SK-N-MC (cell line): ENCODE data around the gene WFIKKN1.

Experiments used
- DNase-seq: peaks from one replicate; pipeline ENCODE4 v3.0.0-alpha.2; 2011; ENCODE audit warnings: low read depth, low spot score
- H3K27ac ChIP-seq: fragments of 200-600 bp; sonication (generic); 2 replicates; pipeline ENCODE4 v1.5.1; 2016; ENCODE audit warnings: mixed run types
- H3K36me3 ChIP-seq: fragments of 200-600 bp; sonication (generic); 2 replicates; pipeline ENCODE4 v1.6.1; 2017; ENCODE audit warnings: antibody characterized with exemption, low read length, mixed read lengths; ENCODE audit not compliant: insufficient read depth
- H3K4me3 ChIP-seq: fragments of 200-600 bp; sonication (generic); 2 replicates; pipeline ENCODE4 v1.5.1; 2016
- H3K9ac ChIP-seq: fragments of 200-600 bp; sonication (generic); 2 replicates; pipeline ENCODE4 v1.8.0; 2017; ENCODE audit warnings: mixed run types, mixed read lengths; ENCODE audit not compliant: insufficient read length
- H3K9me3 ChIP-seq: fragments of 200-600 bp; sonication (generic); 2 replicates; pipeline ENCODE4 v1.6.1; 2017; ENCODE audit warnings: low read depth, mild to moderate bottlenecking, antibody characterized with exemption, low read length, moderate library complexity, mixed read lengths
- EZH2 ChIP-seq: fragments of 200-600 bp; sonication (generic); IDR thresholded peaks from one replicate; pipeline ENCODE4 v1.6.1; 2017; ENCODE audit warnings: antibody characterized with exemption
- FOXP2 ChIP-seq: optimal IDR thresholded peaks from 2 replicates; pipeline ENCODE3; 2011; ENCODE audit warnings: mild to moderate bottlenecking, moderate library complexity; ENCODE audit not compliant: insufficient read depth; ENCODE audit errors: extremely low read length, control extremely low read depth
- POLR2AphosphoS5 ChIP-seq: IDR thresholded peaks from 2 replicates; pipeline ENCODE4 v1.6.1; 2012; ENCODE audit warnings: mild to moderate bottlenecking, low read depth, low read length, borderline replicate concordance

WFIKKN1 gene

DNA sequence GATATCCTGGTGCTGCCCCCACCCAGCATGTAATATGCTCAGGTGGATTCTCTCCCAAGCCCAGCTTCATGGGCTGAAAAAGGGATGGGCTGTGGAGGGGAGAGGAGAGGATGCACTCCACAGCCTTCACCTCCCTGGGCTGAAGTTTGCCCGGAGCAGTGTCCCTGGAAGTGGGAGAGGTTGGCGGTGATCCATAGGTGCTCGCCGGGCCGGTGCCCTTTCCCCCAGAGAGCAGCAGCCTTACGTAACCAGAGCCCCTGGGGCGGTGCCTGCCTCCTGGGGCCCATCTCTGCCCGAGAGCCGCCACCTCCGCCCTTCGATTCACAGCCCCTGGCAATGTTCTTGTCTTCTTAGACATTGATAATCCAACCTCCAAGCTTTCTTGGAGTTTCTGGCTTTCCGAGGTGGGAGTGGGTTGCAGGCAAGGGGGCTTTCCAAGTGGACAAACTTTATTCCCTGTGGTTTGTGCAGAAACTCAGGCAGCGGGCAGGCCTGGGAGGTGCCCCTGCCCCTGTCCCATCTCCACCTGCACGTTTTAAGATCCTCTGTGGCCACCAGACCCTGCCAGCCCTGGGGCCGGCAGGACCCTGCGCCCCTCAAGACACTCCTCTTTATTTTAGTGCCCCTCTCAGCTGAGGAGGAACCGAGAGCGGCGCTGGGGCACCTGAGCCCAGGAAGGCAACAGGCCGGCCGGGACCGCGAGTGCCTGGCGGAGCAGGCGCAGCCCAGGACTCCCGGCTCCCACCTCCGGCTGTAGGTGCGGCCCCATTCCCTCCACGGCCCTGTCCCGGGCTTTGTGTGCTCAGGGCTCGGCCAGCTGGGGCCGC, 15.3 kb downstream of the WFIKKN1 start:
- H3K4me3 ChIP-seq = no peak overlapping the region
- no peak overlapping the region for H3K9ac ChIP-seq
- H3K9me3 ChIP-seq = no peaks in the 10 kb centered on the region
- TF ChIP-seq FOXP2 = no peak
- no peak for TF ChIP-seq EZH2
- no peak for TF ChIP-seq POLR2AphosphoS5
- H3K27ac ChIP-seq = peak overlapping the region; percentile 60; the same call in 1 of the 2 replicates
- H3K36me3 ChIP-seq = no peaks in the 10 kb centered on the region
- DNase-seq = no peak

DNA sequence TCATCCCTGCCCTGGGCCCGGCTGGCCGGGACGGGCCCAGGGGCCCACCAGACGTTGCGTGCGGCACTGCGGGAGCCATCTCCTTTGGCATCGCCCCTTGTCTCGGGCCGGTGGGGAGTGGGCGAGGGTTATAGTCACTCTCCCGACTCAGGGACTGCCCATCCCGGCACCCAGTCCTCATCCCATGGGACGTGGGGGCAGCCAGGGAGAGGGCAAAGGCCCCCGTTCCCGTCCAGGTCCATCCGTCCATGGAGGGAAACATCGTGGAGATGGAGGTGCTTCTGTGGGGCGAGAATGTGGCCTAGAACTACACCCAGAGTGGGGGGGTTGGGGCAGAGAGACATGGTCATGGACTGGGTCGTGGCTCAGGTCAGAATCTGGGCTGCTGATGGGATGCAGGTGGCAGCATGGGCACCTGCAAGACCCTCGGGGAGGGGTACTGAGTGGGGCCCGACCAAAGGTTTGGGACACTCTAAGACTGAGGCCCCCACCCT, 15.9 kb downstream of the WFIKKN1 start:
- no peaks in the 10 kb centered on the region for H3K9me3 ChIP-seq
- no peak overlapping the region for H3K4me3 ChIP-seq
- DNase-seq = no peak
- H3K9ac ChIP-seq = no peak overlapping the region
- H3K27ac ChIP-seq = no peak overlapping the region
- no peaks in the 10 kb centered on the region for H3K36me3 ChIP-seq
- TF ChIP-seq POLR2AphosphoS5 (0 out of 2 replicates have a peak, but pooled peaks have one; percentile 2), FOXP2 (no peak), EZH2 (no peak)

DNA sequence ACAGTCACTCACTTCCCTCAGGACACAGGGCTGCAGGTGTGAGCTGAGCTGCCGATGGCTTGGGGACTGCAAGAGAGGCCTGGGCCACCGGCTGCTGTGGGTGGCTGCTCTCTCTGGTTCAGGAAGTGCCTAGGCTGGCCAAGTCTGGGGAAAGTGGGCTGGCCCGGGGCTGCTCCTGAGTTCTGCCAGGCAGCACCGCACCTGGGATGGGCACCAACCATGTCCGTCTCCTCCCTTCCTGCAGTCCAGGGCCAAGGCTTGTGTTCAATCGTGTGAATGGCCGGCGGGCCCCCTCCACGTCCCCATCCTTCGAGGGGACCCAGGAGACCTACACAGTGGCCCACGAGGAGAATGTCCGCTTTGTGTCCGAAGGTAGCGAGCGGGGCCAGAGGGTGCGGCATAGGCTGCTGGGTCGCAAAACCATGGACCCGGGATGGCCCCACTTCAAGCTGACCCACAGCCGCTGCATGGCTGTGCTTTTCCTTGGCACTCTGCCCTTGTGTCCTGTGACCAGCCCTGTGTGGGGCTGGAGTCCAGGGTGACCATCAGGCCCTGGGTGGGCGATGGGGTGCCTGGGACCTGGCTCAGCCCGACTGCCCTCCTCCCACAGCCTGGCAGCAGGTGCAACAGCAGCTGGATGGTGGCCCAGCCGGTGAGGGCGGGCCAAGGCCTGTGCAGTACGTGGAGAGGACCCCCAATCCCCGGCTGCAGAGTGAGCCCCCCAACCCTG, 16.6 kb downstream of the WFIKKN1 start:
- H3K36me3 ChIP-seq = no peaks in the 10 kb centered on the region
- no peak for DNase-seq
- no peak overlapping the region for H3K27ac ChIP-seq
- H3K9ac ChIP-seq = no peak overlapping the region
- TF ChIP-seq EZH2 (no peak), POLR2AphosphoS5 (peak; percentile 1; the same call in 1 of the 2 replicates), FOXP2 (no peak)
- H3K4me3 ChIP-seq = no peak overlapping the region
- no peaks in the 10 kb centered on the region for H3K9me3 ChIP-seq

DNA sequence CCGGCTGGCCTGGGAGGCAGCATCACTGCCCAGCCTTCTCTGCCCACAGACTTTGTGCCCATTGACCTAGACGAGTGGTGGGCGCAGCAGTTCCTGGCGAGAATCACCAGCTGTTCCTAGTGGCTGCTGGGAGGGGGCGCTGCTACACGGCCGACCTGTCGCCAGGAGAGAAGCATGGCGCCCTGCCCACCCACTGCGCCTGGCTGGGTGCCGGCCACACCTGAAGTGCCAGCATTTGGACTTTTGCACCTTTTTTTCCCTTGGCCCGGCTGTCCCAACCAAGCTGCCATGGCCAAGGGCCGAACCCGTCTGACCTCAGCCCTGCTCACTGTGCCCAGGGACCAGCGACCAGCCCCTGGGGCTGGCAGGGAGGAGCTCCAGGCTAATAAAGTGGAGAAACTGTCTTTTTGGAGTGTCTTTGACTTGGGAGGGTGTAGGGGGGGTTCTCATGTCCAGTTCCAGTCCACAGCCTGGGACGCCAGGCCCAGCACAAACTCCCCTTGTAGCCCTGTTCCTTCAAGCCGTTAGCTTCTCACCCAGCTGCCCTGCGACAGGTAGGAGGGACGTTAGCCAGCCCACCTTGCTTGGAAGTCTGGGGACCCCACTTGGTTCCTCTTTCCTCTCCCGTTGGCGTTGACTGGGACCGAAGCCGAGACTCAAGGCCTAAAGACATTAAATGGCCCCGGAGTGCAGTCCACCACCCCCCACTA, 17.4 kb downstream of the WFIKKN1 start:
- Histone ChIP-seq H3K36me3 (no peaks in the 10 kb centered on the region), H3K4me3 (peak overlapping the region; percentile 91), H3K9me3 (no peaks in the 10 kb centered on the region), H3K9ac (peak overlapping the region; percentile 96), H3K27ac (peak overlapping the region; percentile 86)
- no peak for DNase-seq
- TF ChIP-seq POLR2AphosphoS5 = no peak; the same call in 1 of the 2 replicates

DNA sequence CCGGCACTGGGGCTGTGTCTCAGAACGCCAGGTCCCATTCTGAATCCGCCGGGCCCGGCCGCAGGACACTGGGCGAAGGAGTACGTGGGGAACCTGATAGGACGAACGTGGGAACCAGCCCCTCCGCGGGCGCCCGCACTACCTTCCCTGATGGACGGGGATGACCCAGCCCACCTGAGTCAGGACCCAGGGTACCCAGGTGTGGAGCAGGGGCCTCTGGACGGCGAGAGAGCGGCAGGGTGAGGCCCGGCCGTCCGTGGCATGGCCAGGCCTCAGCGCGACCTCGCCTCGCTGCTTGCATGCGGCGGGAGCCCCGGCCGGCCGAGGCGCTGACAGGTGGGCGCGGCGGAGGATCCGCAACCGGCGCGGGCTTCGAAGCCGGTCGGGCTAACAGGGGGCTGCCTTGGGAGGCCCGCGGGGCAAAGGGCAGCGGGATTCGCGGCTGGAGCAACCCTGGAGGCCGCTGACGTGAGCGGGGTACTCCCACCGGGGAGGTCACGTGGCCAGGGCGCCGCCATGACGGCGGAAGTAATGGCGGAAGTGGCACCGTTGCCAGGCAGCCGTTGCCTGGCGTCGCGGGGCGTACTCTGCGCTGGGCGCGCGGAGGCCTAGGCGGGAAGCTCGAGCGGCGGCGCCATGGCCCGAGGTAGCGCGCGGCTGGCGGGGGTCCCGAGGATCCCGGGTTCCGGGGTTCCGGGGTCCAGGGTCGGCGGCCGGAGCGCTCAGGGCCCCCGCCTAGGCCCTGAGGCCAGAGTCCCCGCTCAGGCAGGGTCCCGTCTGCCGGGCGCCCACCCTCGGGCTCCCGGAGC, 18.2 kb downstream of the WFIKKN1 start, which contains the start of gene WDR90:
WDR90 (plus strand) TSS at position 585 of the 809 bp plus-strand sequence; CDS start at position 637, 52 bp downstream.
- peak within 1 kb of the TSS; percentile 86 for H3K27ac ChIP-seq
- H3K9me3 ChIP-seq = no peaks in the 10 kb centered on the region
- TF ChIP-seq EZH2 (no peak), POLR2AphosphoS5 (peak; percentile 78; the same call in 1 of the 2 replicates)
- no peaks in the 10 kb centered on the region for H3K36me3 ChIP-seq
- H3K4me3 ChIP-seq = peak within 1 kb of the TSS; percentile 91
- H3K9ac ChIP-seq = peak within 1 kb of the TSS; percentile 96
- DNase-seq = peak; percentile 28

DNA sequence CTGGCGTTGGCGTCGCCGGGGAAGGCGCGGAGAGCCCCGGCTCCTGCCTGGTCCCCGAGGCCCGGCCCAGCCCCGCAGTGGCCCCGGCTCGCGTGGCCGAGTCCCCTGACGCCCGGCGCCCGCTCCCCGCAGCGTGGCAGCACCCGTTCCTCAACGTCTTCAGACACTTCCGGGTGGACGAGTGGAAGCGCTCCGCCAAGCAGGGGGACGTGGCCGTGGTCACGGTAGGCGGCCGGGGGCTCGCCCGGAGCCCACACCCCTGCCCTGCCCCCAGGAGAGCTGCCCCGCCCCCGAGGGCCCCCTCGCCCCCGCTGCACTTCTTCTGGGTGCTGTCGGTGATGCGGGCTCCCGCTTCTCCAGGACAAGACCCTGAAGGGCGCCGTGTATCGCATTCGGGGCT, 18.8 kb downstream of the WFIKKN1 start:
- H3K27ac ChIP-seq = no peak overlapping the region
- H3K4me3 ChIP-seq = peak overlapping the region; percentile 91
- H3K9ac ChIP-seq = peak overlapping the region; percentile 96
- no peaks in the 10 kb centered on the region for H3K36me3 ChIP-seq
- DNase-seq = no peak
- TF ChIP-seq POLR2AphosphoS5 = no peak
- TF ChIP-seq EZH2 = no peak
- no peak for TF ChIP-seq FOXP2
- H3K9me3 ChIP-seq = no peaks in the 10 kb centered on the region

DNA sequence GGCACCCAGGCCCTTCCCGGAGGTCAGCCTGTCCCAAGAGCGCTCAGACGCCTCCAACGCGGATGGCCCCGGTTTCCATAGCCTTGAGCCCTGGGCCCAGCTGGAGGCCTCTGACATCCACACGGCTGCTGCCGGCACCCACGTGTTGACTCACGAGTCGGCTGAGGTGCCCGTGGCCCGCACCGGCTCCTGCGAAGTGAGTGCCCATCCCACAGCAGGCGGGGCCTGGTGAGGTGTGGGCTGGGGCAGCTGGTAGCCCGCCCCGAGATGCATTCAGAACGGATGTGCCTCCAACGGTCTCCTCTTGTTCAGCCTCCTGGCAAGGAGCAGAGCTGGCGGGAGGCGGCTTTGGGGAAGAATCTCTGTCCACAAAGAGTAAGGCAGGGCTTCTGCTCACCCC, 21.1 kb downstream of the WFIKKN1 start:
- H3K27ac ChIP-seq = no peak overlapping the region

More for the DNA sequence above, 21.1 kb downstream of the WFIKKN1 start:
- Histone ChIP-seq H3K9ac (no peak overlapping the region), H3K4me3 (no peak overlapping the region), H3K9me3 (no peaks in the 10 kb centered on the region), H3K36me3 (no peaks in the 10 kb centered on the region; the same call in 1 of the 2 replicates)
- TF ChIP-seq FOXP2 = no peak
- TF ChIP-seq POLR2AphosphoS5 = no peak
- DNase-seq = no peak
